Stimulated activated naive CD8-positive, alpha-beta T cell treated with anti-CD3 and anti-CD28 coated beads, Interleukin-15, Interleukin-2, amounts not matched to agents 100 ng/mL and 50 ng/mL, for 24 hours (primary cell): ENCODE data around the gene APMAP.

ENCODE experiments used
- H3K27ac Mint-ChIP-seq: one replicate; pipeline ENCODE4 v1.8.0; 2021; ENCODE audit warnings: mild to moderate bottlenecking, mixed read lengths
- H3K27me3 Mint-ChIP-seq: one replicate; pipeline ENCODE4 v1.8.0; 2021; ENCODE audit warnings: mixed read lengths
- H3K36me3 Mint-ChIP-seq: one replicate; pipeline ENCODE4 v1.8.0; 2021; ENCODE audit warnings: low read depth, mixed read lengths
- H3K4me1 Mint-ChIP-seq: one replicate; pipeline ENCODE4 v1.8.0; 2021; ENCODE audit warnings: low read depth, mixed read lengths
- H3K4me3 Mint-ChIP-seq: one replicate; pipeline ENCODE4 v1.8.0; 2021; ENCODE audit warnings: mild to moderate bottlenecking, mixed read lengths
- H3K9me3 Mint-ChIP-seq: one replicate; pipeline ENCODE4 v1.8.0; 2021; ENCODE audit warnings: mixed read lengths

APMAP gene

GRCh38 chr20:25017257-25017803, 24.8 kb upstream of the APMAP start:
- Mint-ChIP-seq H3K9me3 (no peaks in the 10 kb centered on the region), H3K4me3 (no peak overlapping the region), H3K27ac (no peak overlapping the region), H3K36me3 (peaks cover 9% of the 10 kb centered on the region), H3K27me3 (no peaks in the 10 kb centered on the region), H3K4me1 (no peaks in the 10 kb centered on the region)

GRCh38 chr20:25016471-25016870, 23.9 kb upstream of the APMAP start:
- no peak overlapping the region for H3K4me3 Mint-ChIP-seq
- H3K9me3 Mint-ChIP-seq = no peaks in the 10 kb centered on the region
- no peak overlapping the region for H3K27ac Mint-ChIP-seq
- H3K36me3 Mint-ChIP-seq = peaks cover 9% of the 10 kb centered on the region
- H3K27me3 Mint-ChIP-seq = no peaks in the 10 kb centered on the region
- no peaks in the 10 kb centered on the region for H3K4me1 Mint-ChIP-seq

- no peaks in the 10 kb centered on the region for H3K4me1 Mint-ChIP-seq
- no peaks in the 10 kb centered on the region for H3K9me3 Mint-ChIP-seq
- H3K4me3 Mint-ChIP-seq = no peak overlapping the region
- no peaks in the 10 kb centered on the region for H3K27me3 Mint-ChIP-seq
- no peak overlapping the region for H3K27ac Mint-ChIP-seq
- H3K36me3 Mint-ChIP-seq = peaks cover 9% of the 10 kb centered on the region
These were observed 23.4 kb upstream of the APMAP start for GRCh38 chr20:25015986-25016385.

- Mint-ChIP-seq H3K36me3 (peaks cover 17% of the 10 kb centered on the region), H3K4me3 (no peak overlapping the region), H3K9me3 (no peaks in the 10 kb centered on the region), H3K4me1 (no peaks in the 10 kb centered on the region), H3K27me3 (no peaks in the 10 kb centered on the region), H3K27ac (no peak overlapping the region)
These were observed 22.3 kb upstream of the APMAP start for GRCh38 chr20:25014816-25015215.

GRCh38 chr20:25013478-25014380, 21.2 kb upstream of the APMAP start:
- Mint-ChIP-seq H3K27ac (no peak overlapping the region), H3K4me3 (no peak overlapping the region), H3K36me3 (peaks cover 18% of the 10 kb centered on the region), H3K4me1 (no peaks in the 10 kb centered on the region), H3K9me3 (no peaks in the 10 kb centered on the region), H3K27me3 (no peaks in the 10 kb centered on the region)

GRCh38 chr20:25012616-25013189, 20.2 kb upstream of the APMAP start:
- H3K27me3 Mint-ChIP-seq = no peaks in the 10 kb centered on the region
- H3K4me3 Mint-ChIP-seq = no peak overlapping the region
- no peaks in the 10 kb centered on the region for H3K4me1 Mint-ChIP-seq
- no peak overlapping the region for H3K27ac Mint-ChIP-seq
- H3K9me3 Mint-ChIP-seq = no peaks in the 10 kb centered on the region
- peaks cover 23% of the 10 kb centered on the region for H3K36me3 Mint-ChIP-seq

GRCh38 chr20:25011831-25012241, 19.3 kb upstream of the APMAP start:
- peaks cover 25% of the 10 kb centered on the region for H3K36me3 Mint-ChIP-seq
- H3K4me3 Mint-ChIP-seq = no peak overlapping the region
- no peaks in the 10 kb centered on the region for H3K9me3 Mint-ChIP-seq
- no peaks in the 10 kb centered on the region for H3K27me3 Mint-ChIP-seq
- H3K4me1 Mint-ChIP-seq = no peaks in the 10 kb centered on the region
- H3K27ac Mint-ChIP-seq = no peak overlapping the region

- H3K9me3 Mint-ChIP-seq = no peaks in the 10 kb centered on the region
- no peak overlapping the region for H3K27ac Mint-ChIP-seq
- no peaks in the 10 kb centered on the region for H3K27me3 Mint-ChIP-seq
- no peaks in the 10 kb centered on the region for H3K4me1 Mint-ChIP-seq
- H3K36me3 Mint-ChIP-seq = peaks cover 28% of the 10 kb centered on the region
- no peak overlapping the region for H3K4me3 Mint-ChIP-seq
These were observed 18.7 kb upstream of the APMAP start for GRCh38 chr20:25011261-25011660.

GRCh38 chr20:25009218-25010145, 16.9 kb upstream of the APMAP start:
- Mint-ChIP-seq H3K27ac (no peak overlapping the region), H3K4me1 (no peaks in the 10 kb centered on the region), H3K9me3 (no peaks in the 10 kb centered on the region), H3K4me3 (no peak overlapping the region), H3K36me3 (peaks cover 28% of the 10 kb centered on the region), H3K27me3 (no peaks in the 10 kb centered on the region)

- Mint-ChIP-seq H3K4me1 (no peaks in the 10 kb centered on the region), H3K4me3 (no peak overlapping the region), H3K36me3 (peaks cover 23% of the 10 kb centered on the region), H3K27ac (no peak overlapping the region), H3K9me3 (no peaks in the 10 kb centered on the region), H3K27me3 (no peaks in the 10 kb centered on the region)
These were observed 16.1 kb upstream of the APMAP start for GRCh38 chr20:25008388-25009217.

GRCh38 chr20:25007491-25008305, 15.1 kb upstream of the APMAP start:
- Mint-ChIP-seq H3K36me3 (peaks cover 24% of the 10 kb centered on the region), H3K27me3 (no peaks in the 10 kb centered on the region), H3K4me3 (no peak overlapping the region)

GRCh38 chr20:25006431-25007167, 14.0 kb upstream of the APMAP start:
- no peaks in the 10 kb centered on the region for H3K27me3 Mint-ChIP-seq
- peaks cover 3% of the 10 kb centered on the region for H3K4me1 Mint-ChIP-seq
- H3K27ac Mint-ChIP-seq = no peak overlapping the region
- no peak overlapping the region for H3K4me3 Mint-ChIP-seq
- no peaks in the 10 kb centered on the region for H3K9me3 Mint-ChIP-seq
- peaks cover 25% of the 10 kb centered on the region for H3K36me3 Mint-ChIP-seq

More at GRCh38 chr20:25007491-25008305, 15.1 kb upstream of the APMAP start:
- no peak overlapping the region for H3K27ac Mint-ChIP-seq
- no peaks in the 10 kb centered on the region for H3K9me3 Mint-ChIP-seq
- no peaks in the 10 kb centered on the region for H3K4me1 Mint-ChIP-seq

- H3K36me3 Mint-ChIP-seq = peaks cover 25% of the 10 kb centered on the region
- H3K27ac Mint-ChIP-seq = no peak overlapping the region
- H3K4me1 Mint-ChIP-seq = peaks cover 3% of the 10 kb centered on the region
- H3K4me3 Mint-ChIP-seq = no peak overlapping the region
- H3K27me3 Mint-ChIP-seq = no peaks in the 10 kb centered on the region
- H3K9me3 Mint-ChIP-seq = no peaks in the 10 kb centered on the region
These were observed 13.1 kb upstream of the APMAP start for GRCh38 chr20:25005661-25006060.
